ENCODE results near the gene SOX15.
A peak's percentile ranks its signal among the peaks of the same experiment; 100 is the strongest.
"Not testable (repeated sequence)": the region's sequence is repeated elsewhere in the genome, so short reads cannot be mapped to it uniquely, and the experiment has no call there.

Gene SOX15

GRCh38 chr17:7627250-7628121 is 37.6 kb upstream of the SOX15 start, which contains the start of gene SAT2:
TSS of gene SAT2 (minus strand) at chr17:7627821. CDS start at chr17:7627635, 186 bp downstream.
- Histone ChIP-seq H3K36me3 (peaks cover 0 to 16% (median 8%) of the 10 kb centered on the region in 11 experiments; a peak in 10 of 22 replicates), H3K9ac (peak within 1 kb of the TSS; percentile 84 to 98 (median 90)), H3K27ac (peak within 1 kb of the TSS; percentile 76 to 91 (median 86)), H3K9me3 (replicated peaks in 1 of 11) (no peaks in the 10 kb centered on the region), H3K27me3 (no peaks in the 10 kb centered on the region), H3K4me3 (peak within 1 kb of the TSS; percentile 73 to 89 (median 82)), H4K20me1 (peaks cover 0 to 9% (median 0%) of the 10 kb centered on the region in 11 experiments; a peak in 7 of 22 replicates), H3K4me2 (peak within 1 kb of the TSS; percentile 76 to 100 (median 94)), H3K4me1 (peaks cover 9 to 18% (median 17%) of the 10 kb centered on the region in 10 experiments)
- TF ChIP-seq Cebpa-rat (IDR thresholded peaks at IDR 0.05), result no peak

- Histone ChIP-seq H3K9ac (peak overlapping the region; percentile 84 to 98 (median 90)), H3K4me1 (peaks cover 9 to 18% (median 16%) of the 10 kb centered on the region in 10 experiments), H3K4me2 (peak overlapping the region; percentile 76 to 100 (median 94)), H3K27ac (peak overlapping the region; percentile 76 to 91 (median 86)), H4K20me1 (peaks cover 0 to 9% (median 0%) of the 10 kb centered on the region in 11 experiments; a peak in 7 of 22 replicates), H3K27me3 (no peaks in the 10 kb centered on the region), H3K36me3 (peaks cover 0 to 16% (median 8%) of the 10 kb centered on the region in 11 experiments; a peak in 10 of 22 replicates), H3K4me3 (peak overlapping the region; percentile 73 to 89 (median 82)), H3K9me3 (replicated peaks in 1 of 11) (no peaks in the 10 kb centered on the region)
- no peak for TF ChIP-seq Cebpa-rat (IDR thresholded peaks at IDR 0.05)
Measured at GRCh38 chr17:7626956-7627249, 37.0 kb upstream of the SOX15 start.

GRCh38 chr17:7626307-7626706 is 36.4 kb upstream of the SOX15 start:
- Histone ChIP-seq H3K4me3 (peak overlapping the region in 8 of 10 experiments; percentile 73 to 89 (median 82); a peak in 16 of 20 replicates), H3K27me3 (no peaks in the 10 kb centered on the region), H3K36me3 (peaks cover 0 to 16% (median 8%) of the 10 kb centered on the region in 11 experiments; a peak in 10 of 22 replicates), H4K20me1 (peaks cover 0 to 9% (median 0%) of the 10 kb centered on the region in 11 experiments; a peak in 7 of 22 replicates), H3K27ac (peak overlapping the region in 2 of 11 experiments; percentile 87 to 88; a peak in 2 of 22 replicates), H3K4me1 (peaks cover 9 to 18% (median 16%) of the 10 kb centered on the region in 10 experiments), H3K4me2 (peak overlapping the region; percentile 76 to 100 (median 94)), H3K9me3 (replicated peaks in 1 of 11) (no peaks in the 10 kb centered on the region), H3K9ac (peak overlapping the region; percentile 84 to 98 (median 90); a peak in 16 of 22 replicates)
- TF ChIP-seq Cebpa-rat (IDR thresholded peaks at IDR 0.05), result no peak

- peaks cover 9 to 18% (median 16%) of the 10 kb centered on the region in 10 experiments for H3K4me1 ChIP-seq
- H3K9me3 ChIP-seq (replicated peaks in 1 of 11), result not testable (repeated sequence)
Measured at GRCh38 chr17:7625749-7626148, 35.9 kb upstream of the SOX15 start.

GRCh38 chr17:7623661-7624060 is 33.8 kb upstream of the SOX15 start:
- no peak overlapping the region for H3K27ac ChIP-seq
- H3K4me3 ChIP-seq, result no peak overlapping the region
- H3K9me3 ChIP-seq (replicated peaks in 1 of 11), result no peaks in the 10 kb centered on the region
- no peaks in the 10 kb centered on the region for H3K27me3 ChIP-seq
- peaks cover 0 to 9% (median 0%) of the 10 kb centered on the region in 11 experiments; a peak in 7 of 22 replicates for H4K20me1 ChIP-seq
- H3K9ac ChIP-seq, result no peak overlapping the region
- H3K4me1 ChIP-seq, result peaks cover 9 to 18% (median 16%) of the 10 kb centered on the region in 10 experiments
- H3K36me3 ChIP-seq, result peaks cover 0 to 16% (median 8%) of the 10 kb centered on the region in 11 experiments; a peak in 10 of 22 replicates
- no peak for TF ChIP-seq Cebpa-rat (IDR thresholded peaks at IDR 0.05)
- H3K4me2 ChIP-seq, result no peak overlapping the region

More at GRCh38 chr17:7625749-7626148, 35.9 kb upstream of the SOX15 start:
- H4K20me1 ChIP-seq, H3K27ac ChIP-seq, H3K27me3 ChIP-seq, H3K4me3 ChIP-seq, H3K9ac ChIP-seq: not testable (repeated sequence)
- Histone ChIP-seq H3K36me3 (peaks cover 0 to 16% (median 8%) of the 10 kb centered on the region in 11 experiments; a peak in 10 of 22 replicates), H3K4me2 (peak overlapping the region in 3 of 11 experiments; percentile 97 to 100 (median 97); a peak in 4 of 22 replicates)

- no peak overlapping the region for H3K4me3 ChIP-seq
- H3K4me2 ChIP-seq, result no peak overlapping the region
- peaks cover 0 to 9% (median 3%) of the 10 kb centered on the region in 11 experiments; a peak in 10 of 22 replicates for H3K36me3 ChIP-seq
- H3K4me1 ChIP-seq, result peaks cover 0 to 2% (median under 1%) of the 10 kb centered on the region in 10 experiments; a peak in 2 of 20 replicates
- no peaks in the 10 kb centered on the region for H3K9me3 ChIP-seq (replicated peaks in 1 of 11)
- no peaks in the 10 kb centered on the region; a peak in 2 of 22 replicates for H4K20me1 ChIP-seq
- H3K27me3 ChIP-seq, result no peaks in the 10 kb centered on the region
- H3K9ac ChIP-seq, result no peak overlapping the region
- no peak overlapping the region for H3K27ac ChIP-seq
- TF ChIP-seq Cebpa-rat (IDR thresholded peaks at IDR 0.05), result no peak
Measured at GRCh38 chr17:7620835-7621234, 30.9 kb upstream of the SOX15 start.

GRCh38 chr17:7618608-7619007 is 28.7 kb upstream of the SOX15 start:
- no peak overlapping the region for H3K27ac ChIP-seq
- H3K4me2 ChIP-seq, result no peak overlapping the region
- H3K4me3 ChIP-seq, result no peak overlapping the region
- no peak for TF ChIP-seq Cebpa-rat (IDR thresholded peaks at IDR 0.05)
- peaks cover 3 to 10% (median 5%) of the 10 kb centered on the region in 10 experiments for H3K4me1 ChIP-seq
- no peaks in the 10 kb centered on the region for H3K27me3 ChIP-seq
- H3K9me3 ChIP-seq (replicated peaks in 1 of 11), result no peaks in the 10 kb centered on the region
- peaks cover 0 to 7% (median 4%) of the 10 kb centered on the region in 11 experiments; a peak in 12 of 22 replicates for H4K20me1 ChIP-seq
- H3K9ac ChIP-seq, result no peak overlapping the region
- H3K36me3 ChIP-seq, result no peaks in the 10 kb centered on the region

- H3K27ac ChIP-seq, result peak overlapping the region in 10 of 11 experiments; percentile 30 to 78 (median 67); a peak in 17 of 22 replicates
- TF ChIP-seq Cebpa-rat (IDR thresholded peaks at IDR 0.05), result no peak
- peaks cover 12 to 21% (median 19%) of the 10 kb centered on the region in 11 experiments; a peak in 21 of 22 replicates for H3K36me3 ChIP-seq
- peak overlapping the region; percentile 61 to 81 (median 73); a peak in 21 of 22 replicates for H3K9ac ChIP-seq
- peak overlapping the region; percentile 39 to 75 (median 65); a peak in 20 of 22 replicates for H3K4me2 ChIP-seq
- H3K4me1 ChIP-seq, result peaks cover 24 to 38% (median 31%) of the 10 kb centered on the region in 10 experiments
- H4K20me1 ChIP-seq, result peaks cover 10 to 40% (median 35%) of the 10 kb centered on the region in 11 experiments; a peak in 16 of 22 replicates
- H3K4me3 ChIP-seq, result peak overlapping the region; percentile 47 to 95 (median 62)
- H3K9me3 ChIP-seq (replicated peaks in 1 of 11), result no peaks in the 10 kb centered on the region
- H3K27me3 ChIP-seq, result no peaks in the 10 kb centered on the region
Measured at GRCh38 chr17:7615265-7615747, 25.4 kb upstream of the SOX15 start.

All from BLaER1 treated with 17β-estradiol and CSF1 and Interleukin-3, amounts not matched to agents 10 nM and 100 nM (cell line).